GM18526 (cell line): ENCODE measurements around the gene CYLD.

ENCODE experiments used
- POLR2A ChIP-seq: IDR thresholded peaks from 3 replicates; pipeline ENCODE4 v1.6.1; 2011; ENCODE audit not compliant: insufficient read length; ENCODE audit errors: extremely low read depth

CYLD gene

GRCh38 chr16:50741781-50742575, at the start of gene CYLD:
TSS of gene CYLD (plus strand) at chr16:50742086. CDS start at chr16:50749699, 7,613 bp downstream.
- TF ChIP-seq POLR2A, result peak; percentile 58

- no peak for TF ChIP-seq POLR2A
Observed at GRCh38 chr16:50692644-50692998, 49.3 kb upstream of the CYLD start.

- TF ChIP-seq POLR2A, result peak; percentile 17
Observed at GRCh38 chr16:50692999-50693781, 48.7 kb upstream of the CYLD start, which contains the start of gene NOD2. TSS of gene NOD2 (plus strand) at chr16:50693606. CDS start at chr16:50699496, 5,890 bp downstream.

GRCh38 chr16:50694206-50694605, 47.7 kb upstream of the CYLD start:
- no peak for TF ChIP-seq POLR2A

GRCh38 chr16:50695017-50696000, 46.6 kb upstream of the CYLD start:
- no peak for TF ChIP-seq POLR2A

- no peak for TF ChIP-seq POLR2A
Observed at GRCh38 chr16:50696126-50696525, 45.8 kb upstream of the CYLD start.

- TF ChIP-seq POLR2A, result peak; percentile 52
Observed at GRCh38 chr16:50696575-50697420, 45.1 kb upstream of the CYLD start.

GRCh38 chr16:50697421-50697715, 44.5 kb upstream of the CYLD start:
- TF ChIP-seq POLR2A, result no peak

- TF ChIP-seq POLR2A, result peak; percentile 18
Observed at GRCh38 chr16:50697881-50698767, 43.8 kb upstream of the CYLD start.

GRCh38 chr16:50699326-50700159, 42.3 kb upstream of the CYLD start:
- TF ChIP-seq POLR2A, result no peak

GRCh38 chr16:50702725-50703124, 39.2 kb upstream of the CYLD start:
- TF ChIP-seq POLR2A, result no peak

GRCh38 chr16:50704245-50704644, 37.6 kb upstream of the CYLD start:
- no peak for TF ChIP-seq POLR2A
